ENCODE results near the gene DEK. TPM values are rescaled to one million over a fixed set of nuclear protein-coding genes. Genes with fewer than 3 reads are reported as not detected.
"Not testable (repeated sequence)": the region's sequence is repeated elsewhere in the genome, so short reads cannot be mapped to it uniquely, and the experiment has no call there.

DEK gene
- total and polyA plus RNA-seq, 2 donors (not counting 1 experiment from before 2014, with no cell fraction given), result 13.6 to 114 TPM

DNA sequence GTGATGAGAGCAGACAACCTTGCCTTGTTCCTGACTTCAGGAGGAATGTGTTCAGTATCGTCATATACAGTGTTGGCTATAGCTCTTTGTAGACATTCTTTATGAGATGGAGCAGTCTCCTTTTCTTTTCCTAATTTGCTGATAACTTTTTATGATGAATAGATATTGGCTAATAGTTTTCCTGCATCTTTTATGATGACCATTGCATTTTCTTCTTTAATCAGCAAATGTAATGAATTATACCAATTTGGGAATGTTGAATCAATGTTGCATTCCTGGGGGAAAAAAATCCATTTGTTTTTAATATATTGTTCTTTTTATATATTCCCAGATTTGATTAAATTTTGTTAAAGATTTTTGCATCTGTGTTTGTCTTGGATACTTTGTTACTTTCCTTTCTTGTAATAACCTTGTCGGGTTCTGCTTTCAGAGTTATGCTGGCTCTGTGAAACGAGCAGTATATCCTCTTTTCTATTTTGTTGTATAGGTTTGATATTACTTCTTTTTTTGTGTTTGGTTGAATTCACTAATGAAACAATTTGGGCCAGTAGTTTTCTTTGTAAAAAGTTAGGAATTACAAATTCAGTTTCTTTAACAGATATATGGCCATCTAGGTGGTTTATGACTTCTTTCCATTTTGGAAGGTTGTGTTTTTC, 85.2 kb downstream of the DEK start:
- Histone ChIP-seq H4K20me1 (ENCODE audit: control insufficient read depth, insufficient read depth, low read length, poor library complexity, severe bottlenecking) (no peaks in the 10 kb centered on the region), H2AFZ (ENCODE audit: insufficient read depth, low read depth, low read length, poor library complexity, severe bottlenecking) (no peak overlapping the region), H3K4me3 (ENCODE audit: control extremely low read depth in 1 of 5, extremely low read depth in 1 of 5, insufficient read depth in 1 of 5, low read depth in 2 of 5, low read length in 4 of 5) (no peak overlapping the region), H3K36me3 (replicated peaks in 1 of 2; ENCODE audit: control extremely low read depth in 1 of 2, control insufficient read depth in 1 of 2, extremely low read depth in 1 of 2, insufficient read depth in 2 of 2, low read length in 1 of 2) (peaks cover 1 to 9% of the 10 kb centered on the region in 2 experiments), H3K4me2 (replicated peaks; ENCODE audit: low read depth, low read length, poor library complexity, severe bottlenecking) (no peak overlapping the region), H3K27ac (ENCODE audit: low read length in 2 of 2) (peak overlapping the region in 1 of 2 donors; percentile 40), H3K4me1 (ENCODE audit: control insufficient read depth in 2 of 2, insufficient read depth in 2 of 2, low read length in 2 of 2) (peaks cover 13 to 16% of the 10 kb centered on the region in 2 donors), H3K9me3 (ENCODE audit: control extremely low read depth in 1 of 3, control insufficient read depth in 2 of 3, insufficient read depth in 1 of 3, low read length in 2 of 3) (no peaks in the 10 kb centered on the region), H3K9ac (ENCODE audit: low read length) (no peak overlapping the region), H3K79me2 (ENCODE audit: control insufficient read depth, insufficient read depth, low read length) (peaks cover 22% of the 10 kb centered on the region), H3K27me3 (replicated peaks in 1 of 4; ENCODE audit: control extremely low read depth in 1 of 4, control insufficient read depth in 3 of 4, insufficient read depth in 4 of 4, low read length in 3 of 4) (no peaks in the 10 kb centered on the region)
- ATAC-seq (ENCODE audit: low read depth), result no peak
- no peaks in the 10 kb centered on the region for H3K27me3 Mint-ChIP-seq
- H3K4me1 Mint-ChIP-seq, result peaks cover 37% of the 10 kb centered on the region
- 60% methylated on average over 1 of the region's 3 CpGs for WGBS (ENCODE audit: insufficient coverage)
- intact Hi-C loops (cut with micrococcal nuclease), result no loop called here
- peak overlapping the region; percentile 16 for H3K27ac Mint-ChIP-seq
- TF ChIP-seq EZH2 (IDR thresholded peaks at IDR 0.05; ENCODE audit: borderline replicate concordance, insufficient read depth, low read depth, low read length, poor library complexity, severe bottlenecking) (no peak), CTCF (IDR thresholded peaks at IDR 0.05) (no peak)
- peaks cover 2% of the 10 kb centered on the region for H3K9me3 Mint-ChIP-seq (ENCODE audit: insufficient read depth)
- DNase-seq, result no peak
- ChIA-PET CTCF (no interaction called here), POLR2A (no interaction called here)
- peak overlapping the region; percentile 2 for H3K4me3 Mint-ChIP-seq

- no CpG with 5 or more reads among the region's 4 CpGs for WGBS (ENCODE audit: insufficient coverage)
- no peak for TF ChIP-seq EZH2 (IDR thresholded peaks at IDR 0.05; ENCODE audit: borderline replicate concordance, insufficient read depth, low read depth, low read length, poor library complexity, severe bottlenecking)
- TF ChIP-seq CTCF (IDR thresholded peaks at IDR 0.05), result no peak
- H3K27ac Mint-ChIP-seq, result no peak overlapping the region
- peaks cover 22% of the 10 kb centered on the region for H3K79me2 ChIP-seq (ENCODE audit: control insufficient read depth, insufficient read depth, low read length)
- H3K4me1 ChIP-seq (ENCODE audit: control insufficient read depth in 2 of 2, insufficient read depth in 2 of 2, low read length in 2 of 2), result peaks cover 13 to 16% of the 10 kb centered on the region in 2 donors
- no peak overlapping the region for H3K4me3 Mint-ChIP-seq
- ChIA-PET CTCF (no interaction called here), POLR2A (no interaction called here)
- no peak overlapping the region for H3K4me3 ChIP-seq (ENCODE audit: control extremely low read depth in 1 of 5, extremely low read depth in 1 of 5, insufficient read depth in 1 of 5, low read depth in 2 of 5, low read length in 4 of 5)
- no peak overlapping the region for H3K27ac ChIP-seq (ENCODE audit: low read length in 2 of 2)
- DNase-seq, result no peak
- H3K9me3 ChIP-seq (ENCODE audit: control extremely low read depth in 1 of 3, control insufficient read depth in 2 of 3, insufficient read depth in 1 of 3, low read length in 2 of 3), result no peaks in the 10 kb centered on the region
- H3K4me2 ChIP-seq (replicated peaks; ENCODE audit: low read depth, low read length, poor library complexity, severe bottlenecking), result no peak overlapping the region
- H3K36me3 ChIP-seq (replicated peaks in 1 of 2; ENCODE audit: control extremely low read depth in 1 of 2, control insufficient read depth in 1 of 2, extremely low read depth in 1 of 2, insufficient read depth in 2 of 2, low read length in 1 of 2), result peaks cover 4 to 11% of the 10 kb centered on the region in 2 experiments
- intact Hi-C loops (cut with micrococcal nuclease), result no loop called here
- peaks cover 2% of the 10 kb centered on the region for H3K9me3 Mint-ChIP-seq (ENCODE audit: insufficient read depth)
- no peaks in the 10 kb centered on the region for H3K27me3 ChIP-seq (replicated peaks in 1 of 4; ENCODE audit: control extremely low read depth in 1 of 4, control insufficient read depth in 3 of 4, insufficient read depth in 4 of 4, low read length in 3 of 4)
- H4K20me1 ChIP-seq (ENCODE audit: control insufficient read depth, insufficient read depth, low read length, poor library complexity, severe bottlenecking), result no peaks in the 10 kb centered on the region
- no peak overlapping the region for H3K9ac ChIP-seq (ENCODE audit: low read length)
- no peaks in the 10 kb centered on the region for H3K27me3 Mint-ChIP-seq
- peaks cover 37% of the 10 kb centered on the region for H3K4me1 Mint-ChIP-seq
- no peak for ATAC-seq (ENCODE audit: low read depth)
- H2AFZ ChIP-seq (ENCODE audit: insufficient read depth, low read depth, low read length, poor library complexity, severe bottlenecking), result no peak overlapping the region
Measured at GRCh38 chr6:18177286-18177965, 86.9 kb downstream of the DEK start.

- H2AFZ ChIP-seq (ENCODE audit: insufficient read depth, low read depth, low read length, poor library complexity, severe bottlenecking); H3K27me3 ChIP-seq (replicated peaks in 1 of 4; ENCODE audit: control extremely low read depth in 1 of 4, control insufficient read depth in 3 of 4, insufficient read depth in 4 of 4, low read length in 3 of 4); H3K9ac ChIP-seq (ENCODE audit: low read length); H3K9me3 ChIP-seq (ENCODE audit: control extremely low read depth in 1 of 3, control insufficient read depth in 2 of 3, insufficient read depth in 1 of 3, low read length in 2 of 3); H3K9me3 Mint-ChIP-seq (ENCODE audit: insufficient read depth); H3K4me2 ChIP-seq (replicated peaks; ENCODE audit: low read depth, low read length, poor library complexity, severe bottlenecking); H3K4me3 Mint-ChIP-seq; POLR2A ChIA-PET; intact Hi-C loops (cut with micrococcal nuclease); H3K27ac Mint-ChIP-seq; CTCF ChIA-PET; H3K27me3 Mint-ChIP-seq; DNase-seq; H3K27ac ChIP-seq (ENCODE audit: low read length in 2 of 2); ATAC-seq (ENCODE audit: low read depth); H4K20me1 ChIP-seq (ENCODE audit: control insufficient read depth, insufficient read depth, low read length, poor library complexity, severe bottlenecking); H3K4me3 ChIP-seq (ENCODE audit: control extremely low read depth in 1 of 5, extremely low read depth in 1 of 5, insufficient read depth in 1 of 5, low read depth in 2 of 5, low read length in 4 of 5): not testable (repeated sequence)
- Histone ChIP-seq H3K4me1 (ENCODE audit: control insufficient read depth in 2 of 2, insufficient read depth in 2 of 2, low read length in 2 of 2) (peaks cover 13 to 16% of the 10 kb centered on the region in 2 donors), H3K79me2 (ENCODE audit: control insufficient read depth, insufficient read depth, low read length) (peaks cover 19% of the 10 kb centered on the region), H3K36me3 (replicated peaks in 1 of 2; ENCODE audit: control extremely low read depth in 1 of 2, control insufficient read depth in 1 of 2, extremely low read depth in 1 of 2, insufficient read depth in 2 of 2, low read length in 1 of 2) (peaks cover 9 to 23% of the 10 kb centered on the region in 2 experiments)
- peaks cover 37% of the 10 kb centered on the region for H3K4me1 Mint-ChIP-seq
- 69% methylated on average over 2 of the region's 4 CpGs for WGBS (ENCODE audit: insufficient coverage)
Measured at GRCh38 chr6:18176198-18176597, 88.1 kb downstream of the DEK start.
